ENCODE results near the gene RAPGEF6.
"Not testable (repeated sequence)": the region's sequence is repeated elsewhere in the genome, so short reads cannot be mapped to it uniquely, and the experiment has no call there.

RAPGEF6 gene

GRCh38 chr5:131605086-131605485 lies 29.9 kb downstream of the RAPGEF6 start:
- DNase-seq: no peak

- no peak for DNase-seq
Measured at GRCh38 chr5:131595088-131596033, 39.7 kb downstream of the RAPGEF6 start.

GRCh38 chr5:131593921-131594320 lies 41.1 kb downstream of the RAPGEF6 start:
- no peak for DNase-seq

GRCh38 chr5:131593436-131593835 lies 41.6 kb downstream of the RAPGEF6 start:
- not testable (repeated sequence) for DNase-seq

GRCh38 chr5:131589510-131590348 lies 45.3 kb downstream of the RAPGEF6 start:
- DNase-seq: peak; percentile 17

GRCh38 chr5:131587541-131587940 lies 47.5 kb downstream of the RAPGEF6 start:
- DNase-seq: no peak

- DNase-seq: no peak
Measured at GRCh38 chr5:131581702-131582101, 53.3 kb downstream of the RAPGEF6 start.

GRCh38 chr5:131579917-131580671 lies 54.9 kb downstream of the RAPGEF6 start:
- no peak for DNase-seq

- DNase-seq: no peak
Measured at GRCh38 chr5:131575660-131576227, 59.3 kb downstream of the RAPGEF6 start.

GRCh38 chr5:131571669-131572168 lies 63.3 kb downstream of the RAPGEF6 start:
- DNase-seq: no peak

GRCh38 chr5:131570757-131571156 lies 64.3 kb downstream of the RAPGEF6 start:
- no peak for DNase-seq

GRCh38 chr5:131564229-131564652 lies 70.8 kb downstream of the RAPGEF6 start:
- DNase-seq: no peak

GRCh38 chr5:131563434-131564228 lies 71.4 kb downstream of the RAPGEF6 start:
- DNase-seq: no peak

- no peak for DNase-seq
Measured at GRCh38 chr5:131550606-131551005, 84.4 kb downstream of the RAPGEF6 start.

GRCh38 chr5:131548176-131548575 lies 86.9 kb downstream of the RAPGEF6 start:
- DNase-seq: no peak

- DNase-seq: no peak
Measured at GRCh38 chr5:131545845-131546244, 89.2 kb downstream of the RAPGEF6 start.

- DNase-seq: no peak
Measured at GRCh38 chr5:131542723-131543122, 92.3 kb downstream of the RAPGEF6 start.

GRCh38 chr5:131541762-131542161 lies 93.3 kb downstream of the RAPGEF6 start:
- no peak for DNase-seq

GRCh38 chr5:131541071-131541470 lies 94.0 kb downstream of the RAPGEF6 start:
- DNase-seq: no peak

- no peak for DNase-seq
Measured at GRCh38 chr5:131539251-131539650, 95.8 kb downstream of the RAPGEF6 start.

- DNase-seq: no peak
Measured at GRCh38 chr5:131538177-131538593, 96.8 kb downstream of the RAPGEF6 start.
